HFFc6 (cell line): ENCODE results near the gene STXBP1. TPM values are rescaled to one million over a fixed set of nuclear protein-coding genes. Genes with fewer than 3 reads are reported as not detected.

Source experiments
- DNase-seq: peaks from one replicate; pipeline ENCODE4 v3.0.0-alpha.2; 2018
- H3K27ac Mint-ChIP-seq: 2 replicates; pipeline ENCODE4 v1.8.0; 2020; ENCODE audit warnings: mild to moderate bottlenecking, mixed read lengths
- H3K27me3 Mint-ChIP-seq: 2 replicates; pipeline ENCODE4 v1.8.0; 2021; ENCODE audit warnings: mild to moderate bottlenecking, moderate library complexity, mixed read lengths; ENCODE audit not compliant: insufficient read depth
- H3K36me3 Mint-ChIP-seq: 2 replicates; pipeline ENCODE4 v1.8.0; 2021; ENCODE audit warnings: low read depth, mixed read lengths
- H3K4me1 Mint-ChIP-seq: 2 replicates; pipeline ENCODE4 v1.8.0; 2020; ENCODE audit warnings: low read depth, mixed read lengths
- H3K4me3 Mint-ChIP-seq: 2 replicates; pipeline ENCODE4 v1.8.0; 2020; ENCODE audit warnings: mild to moderate bottlenecking, moderate library complexity, mixed read lengths
- H3K9me3 Mint-ChIP-seq: 2 replicates; pipeline ENCODE4 v1.8.0; 2020; ENCODE audit warnings: mild to moderate bottlenecking, mixed read lengths
- total RNA-seq, 6 experiments: library from RNA; stranded (reverse); fragmentation: NEBNext Ultra II Directional; extraction: Animal tissue kit (Norgen Biotek cat#: 25700); gene quantifications; 2 replicates in 1 of 6; 3 replicates in 5 of 6; pipeline ENCODE4 v1.2.3, GENCODE V29; 2021
- TF ChIP-seq, protein P1 (sequence below): fragments of 200-600 bp; sonication (generic); IDR thresholded peaks from 2 replicates; pipeline ENCODE4 v1.5.0; 2021; ENCODE audit warnings: antibody characterized with exemption, mild to moderate bottlenecking

STXBP1 gene
- total RNA-seq, 6 experiments from 2014 or later: 61.9 to 90.7 (median 73.6) TPM

DNA sequence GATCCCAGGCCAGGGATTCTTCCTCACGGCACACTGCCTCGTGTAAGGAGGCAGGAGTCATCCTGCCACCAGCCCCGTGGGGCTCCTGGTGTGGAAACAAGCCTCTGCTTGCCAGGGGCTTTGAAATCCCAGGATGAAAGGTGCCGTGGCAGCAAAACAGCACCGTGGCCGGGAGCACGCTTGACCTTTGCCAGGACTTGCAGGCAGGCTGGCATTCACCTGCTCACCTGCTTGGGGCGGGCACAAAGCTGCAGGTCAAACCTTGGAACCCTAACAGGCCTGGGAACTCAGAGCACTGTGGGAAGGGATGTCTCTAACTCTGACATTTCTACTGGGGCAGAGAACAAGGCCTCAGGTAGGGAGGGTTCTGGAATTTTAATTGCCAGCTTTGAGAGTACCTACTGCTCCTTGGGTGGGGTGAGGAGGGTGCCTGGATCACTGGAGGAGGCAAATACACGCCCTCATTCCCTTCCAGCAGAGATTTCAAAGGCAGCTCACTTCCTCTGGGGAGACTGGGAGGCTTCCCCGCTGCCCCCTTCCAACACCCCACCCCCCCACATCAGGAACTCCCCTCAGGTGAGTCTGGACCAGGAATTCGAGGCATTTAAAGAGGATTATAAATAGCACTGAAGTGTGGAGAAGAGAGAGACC lies 45.6 kb upstream of the STXBP1 start:
- Mint-ChIP-seq H3K27ac (peak overlapping the region; percentile 99), H3K4me1 (peaks cover 69% of the 10 kb centered on the region), H3K4me3 (peak overlapping the region; percentile 93), H3K27me3 (peaks cover 2% of the 10 kb centered on the region; the same call in 1 of the 2 replicates), H3K9me3 (no peaks in the 10 kb centered on the region), H3K36me3 (peaks cover 38% of the 10 kb centered on the region)
- TF ChIP-seq, protein P1, sequence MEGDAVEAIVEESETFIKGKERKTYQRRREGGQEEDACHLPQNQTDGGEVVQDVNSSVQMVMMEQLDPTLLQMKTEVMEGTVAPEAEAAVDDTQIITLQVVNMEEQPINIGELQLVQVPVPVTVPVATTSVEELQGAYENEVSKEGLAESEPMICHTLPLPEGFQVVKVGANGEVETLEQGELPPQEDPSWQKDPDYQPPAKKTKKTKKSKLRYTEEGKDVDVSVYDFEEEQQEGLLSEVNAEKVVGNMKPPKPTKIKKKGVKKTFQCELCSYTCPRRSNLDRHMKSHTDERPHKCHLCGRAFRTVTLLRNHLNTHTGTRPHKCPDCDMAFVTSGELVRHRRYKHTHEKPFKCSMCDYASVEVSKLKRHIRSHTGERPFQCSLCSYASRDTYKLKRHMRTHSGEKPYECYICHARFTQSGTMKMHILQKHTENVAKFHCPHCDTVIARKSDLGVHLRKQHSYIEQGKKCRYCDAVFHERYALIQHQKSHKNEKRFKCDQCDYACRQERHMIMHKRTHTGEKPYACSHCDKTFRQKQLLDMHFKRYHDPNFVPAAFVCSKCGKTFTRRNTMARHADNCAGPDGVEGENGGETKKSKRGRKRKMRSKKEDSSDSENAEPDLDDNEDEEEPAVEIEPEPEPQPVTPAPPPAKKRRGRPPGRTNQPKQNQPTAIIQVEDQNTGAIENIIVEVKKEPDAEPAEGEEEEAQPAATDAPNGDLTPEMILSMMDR: no peak
- no peak for DNase-seq

DNA sequence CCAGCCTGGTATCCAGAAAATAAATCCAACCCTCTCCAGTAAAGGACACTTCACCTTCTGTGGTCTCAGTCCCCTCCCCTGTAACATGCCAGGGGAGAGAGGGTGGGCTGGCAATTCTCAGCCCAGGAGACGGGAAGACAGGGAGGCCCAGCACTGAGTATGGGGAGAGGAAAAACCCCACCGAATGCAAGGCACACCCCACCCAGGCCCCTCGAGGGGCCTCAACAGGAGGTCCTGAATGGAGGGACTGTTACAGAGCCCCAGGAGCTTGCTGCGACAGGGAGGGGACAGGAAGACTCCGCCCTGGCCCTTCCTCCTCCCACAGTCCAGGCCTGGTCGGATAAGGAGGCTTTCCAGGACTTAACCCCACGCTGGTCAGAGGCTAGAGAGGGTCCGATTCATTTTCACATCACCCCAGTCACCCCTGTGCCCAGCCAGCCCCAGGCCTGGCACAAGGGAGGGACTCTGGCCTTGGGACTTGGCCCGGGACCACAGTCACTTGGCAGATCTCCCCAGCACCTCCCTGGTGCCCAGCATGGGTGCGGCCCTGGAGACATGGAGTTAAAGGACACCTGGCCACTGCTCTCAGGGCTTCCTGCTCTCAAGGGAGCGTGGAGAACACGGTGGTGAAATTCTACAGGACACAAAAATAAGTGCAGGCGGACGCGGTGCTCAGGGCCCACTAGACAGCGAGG lies 44.9 kb upstream of the STXBP1 start:
- DNase-seq: peak; percentile 41
- Mint-ChIP-seq H3K9me3 (no peaks in the 10 kb centered on the region), H3K27ac (peak overlapping the region; percentile 99), H3K4me3 (peak overlapping the region; percentile 93), H3K36me3 (peaks cover 38% of the 10 kb centered on the region), H3K27me3 (peaks cover 2% of the 10 kb centered on the region; the same call in 1 of the 2 replicates), H3K4me1 (peaks cover 69% of the 10 kb centered on the region)
- TF ChIP-seq, protein P1: no peak

DNA sequence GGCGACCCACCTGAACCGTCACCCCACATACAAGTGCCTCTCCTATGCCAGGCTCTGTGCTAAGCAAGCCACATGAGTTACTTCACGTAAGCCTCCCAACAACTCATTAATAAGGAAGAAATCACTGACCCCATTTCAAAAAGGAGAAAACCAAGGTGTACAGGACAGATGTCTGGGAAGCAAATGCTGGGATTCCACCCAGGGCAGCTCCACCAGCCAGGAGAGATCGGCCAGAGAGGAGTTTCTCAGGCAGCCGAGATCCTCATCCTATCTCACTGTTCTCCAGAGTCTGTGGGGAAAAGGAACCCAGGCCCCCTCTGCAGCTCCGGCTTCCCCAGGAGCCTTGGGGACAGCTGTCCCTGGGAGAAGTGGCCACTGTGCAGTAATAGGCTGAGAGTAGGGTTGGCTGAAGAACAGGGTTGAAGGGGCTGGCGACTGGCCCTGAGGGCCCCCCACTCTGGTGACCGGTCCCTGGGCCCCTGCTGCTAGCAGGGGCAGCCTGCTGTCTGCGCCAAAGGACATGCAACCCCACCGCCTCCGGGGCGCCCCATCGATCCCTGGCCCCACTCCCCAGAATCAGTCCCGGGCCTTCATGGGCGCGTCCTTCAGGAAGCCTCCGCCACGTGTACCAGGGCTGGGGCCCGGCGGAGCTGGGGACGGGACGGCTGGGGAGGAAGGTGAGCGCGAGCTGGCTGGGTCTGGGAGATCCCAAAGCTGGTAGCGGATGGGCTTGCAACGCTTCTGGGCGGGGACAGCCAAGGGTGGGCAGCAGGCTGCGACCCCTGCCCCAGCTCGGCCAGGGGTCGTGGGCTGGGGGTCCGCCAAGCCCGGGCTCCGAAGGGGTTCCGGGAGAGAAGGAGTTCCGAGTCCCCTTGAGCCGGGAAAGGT lies 44.1 kb upstream of the STXBP1 start:
- Mint-ChIP-seq H3K36me3 (peaks cover 34% of the 10 kb centered on the region), H3K27me3 (peaks cover under 1% of the 10 kb centered on the region; the same call in 1 of the 2 replicates), H3K4me3 (peak overlapping the region; percentile 93), H3K9me3 (no peaks in the 10 kb centered on the region), H3K4me1 (peaks cover 69% of the 10 kb centered on the region), H3K27ac (peak overlapping the region; percentile 99)
- TF ChIP-seq, protein P1: no peak
- no peak for DNase-seq

DNA sequence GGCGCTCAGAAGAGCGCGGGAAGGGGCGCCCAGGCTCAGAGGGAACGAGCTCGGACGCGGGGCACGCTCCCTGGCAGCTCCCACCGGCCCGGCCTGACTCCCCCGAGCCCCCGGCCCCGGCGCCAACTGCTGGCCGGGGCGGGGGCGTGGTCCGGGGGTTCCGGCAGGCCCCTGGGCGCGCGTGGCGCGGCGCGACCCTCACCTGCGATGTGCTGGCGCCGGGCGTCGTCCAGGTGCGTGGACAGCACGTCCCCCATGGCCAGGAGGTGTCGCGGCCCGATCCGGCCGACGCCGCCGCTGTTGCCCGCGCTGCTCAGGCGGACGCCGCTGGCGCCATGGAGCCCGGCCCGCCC lies 43.5 kb upstream of the STXBP1 start:
- Mint-ChIP-seq H3K4me1 (peaks cover 69% of the 10 kb centered on the region), H3K27me3 (no peaks in the 10 kb centered on the region; the same call in 1 of the 2 replicates), H3K4me3 (peak overlapping the region; percentile 93), H3K9me3 (no peaks in the 10 kb centered on the region), H3K36me3 (peaks cover 28% of the 10 kb centered on the region), H3K27ac (no peak overlapping the region)
- DNase-seq: no peak
- TF ChIP-seq, protein P1: no peak; the same call in 1 of the 2 replicates

DNA sequence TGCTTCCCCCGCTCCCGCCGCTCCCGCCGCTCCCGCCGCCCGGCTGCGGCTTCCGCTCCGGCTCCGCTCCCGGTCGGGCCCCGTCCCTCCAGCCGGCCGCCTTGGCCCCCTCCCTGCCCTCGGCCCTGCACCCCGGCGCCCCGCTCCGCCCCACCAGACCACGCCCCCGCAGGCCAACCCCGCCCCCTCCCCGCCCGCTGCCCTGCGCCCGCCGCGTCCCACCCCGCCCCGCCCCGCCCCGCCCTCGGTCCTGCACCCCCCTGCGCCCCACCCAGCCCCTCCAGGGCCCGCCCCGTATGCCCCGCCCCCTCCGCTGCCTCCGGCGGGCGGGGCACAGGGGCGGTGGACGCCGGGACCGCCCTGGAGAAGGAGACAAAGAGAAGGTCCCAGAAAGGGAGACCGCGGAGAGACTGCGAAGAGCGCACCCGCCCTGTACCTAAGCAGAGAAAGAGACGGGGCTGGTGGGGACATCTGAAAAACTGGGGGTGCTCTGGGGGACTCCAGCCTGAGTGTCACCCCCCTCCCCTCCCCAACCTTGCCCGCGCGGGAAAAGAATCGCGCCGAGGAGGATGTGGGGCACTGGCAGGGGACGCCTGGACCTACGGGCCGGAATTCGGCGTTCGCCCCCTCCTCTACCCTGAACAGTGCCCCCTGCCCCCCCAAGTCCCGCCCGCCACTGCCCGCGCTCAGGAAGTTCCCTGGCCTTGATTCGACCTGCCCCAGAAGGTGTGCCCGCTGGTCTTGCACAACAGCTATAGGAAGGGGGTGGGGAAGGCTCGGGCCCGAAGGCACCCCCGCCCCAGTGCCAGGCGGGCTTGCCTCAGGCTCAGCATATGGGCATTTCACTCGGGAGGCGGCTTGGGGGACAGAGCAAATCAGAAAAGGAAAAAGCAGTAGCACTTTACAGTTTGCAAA lies 42.8 kb upstream of the STXBP1 start:
- Mint-ChIP-seq H3K4me3 (peak overlapping the region; percentile 84), H3K36me3 (peaks cover 24% of the 10 kb centered on the region)

More for the DNA sequence above, 42.8 kb upstream of the STXBP1 start:
- H3K4me1 Mint-ChIP-seq: peaks cover 69% of the 10 kb centered on the region
- no peaks in the 10 kb centered on the region for H3K9me3 Mint-ChIP-seq
- peak overlapping the region; percentile 93 for H3K27ac Mint-ChIP-seq
- TF ChIP-seq, protein P1: no peak
- peak; percentile 54 for DNase-seq
- no peaks in the 10 kb centered on the region; the same call in 1 of the 2 replicates for H3K27me3 Mint-ChIP-seq
